Bronchial epithelial cell (primary cell): Measurements from ENCODE around the gene BORCS6. TPM values are rescaled to one million over a fixed set of nuclear protein-coding genes. Genes with fewer than 3 reads are reported as not detected.

ENCODE experiments used
- DNase-seq: peaks from one replicate; pipeline ENCODE4 v3.0.0-alpha.2; 2010; ENCODE audit warnings: low read depth
- FAIRE-seq: peaks from 2 replicates; lab custom pipeline; 2011; peaks lifted over from hg19 to GRCh38; lab: Jason Lieb, UNC
- H3K27me3 ChIP-seq: 2 replicates; pipeline ENCODE4 v1.5.1; 2011; ENCODE audit warnings: low read length; ENCODE audit not compliant: control insufficient read depth, insufficient read depth
- H3K36me3 ChIP-seq: 2 replicates; pipeline ENCODE4 v1.5.1; 2011; ENCODE audit warnings: low read length; ENCODE audit not compliant: control insufficient read depth, insufficient read depth
- H3K4me3 ChIP-seq: 2 replicates; pipeline ENCODE4 v1.5.1; 2011; ENCODE audit warnings: mild to moderate bottlenecking, low read depth, low read length, control low read depth
- CTCF ChIP-seq: IDR thresholded peaks from 2 replicates; pipeline ENCODE4 v1.5.1; 2011; ENCODE audit warnings: mild to moderate bottlenecking, moderate library complexity, low read length, control low read depth, inconsistent platforms; ENCODE audit not compliant: insufficient read depth, severe bottlenecking
- total RNA-seq: library from RNA; depleted of rRNA; stranded (reverse); fragments of >200 nt; gene quantifications from 2 replicates; pipeline ENCODE4 v1.2.1, GENCODE V29; 2014

The BORCS6 gene
- total RNA-seq, 1 donor from 2014 or later = 6.8 TPM

GRCh38 chr17:8212312-8213180, 22.6 kb upstream of the BORCS6 start:
- DNase-seq = no peak
- Histone ChIP-seq H3K4me3 (no peak overlapping the region), H3K27me3 (no peaks in the 10 kb centered on the region), H3K36me3 (no peaks in the 10 kb centered on the region)
- no peak for TF ChIP-seq CTCF
- no peak for FAIRE-seq

DNA sequence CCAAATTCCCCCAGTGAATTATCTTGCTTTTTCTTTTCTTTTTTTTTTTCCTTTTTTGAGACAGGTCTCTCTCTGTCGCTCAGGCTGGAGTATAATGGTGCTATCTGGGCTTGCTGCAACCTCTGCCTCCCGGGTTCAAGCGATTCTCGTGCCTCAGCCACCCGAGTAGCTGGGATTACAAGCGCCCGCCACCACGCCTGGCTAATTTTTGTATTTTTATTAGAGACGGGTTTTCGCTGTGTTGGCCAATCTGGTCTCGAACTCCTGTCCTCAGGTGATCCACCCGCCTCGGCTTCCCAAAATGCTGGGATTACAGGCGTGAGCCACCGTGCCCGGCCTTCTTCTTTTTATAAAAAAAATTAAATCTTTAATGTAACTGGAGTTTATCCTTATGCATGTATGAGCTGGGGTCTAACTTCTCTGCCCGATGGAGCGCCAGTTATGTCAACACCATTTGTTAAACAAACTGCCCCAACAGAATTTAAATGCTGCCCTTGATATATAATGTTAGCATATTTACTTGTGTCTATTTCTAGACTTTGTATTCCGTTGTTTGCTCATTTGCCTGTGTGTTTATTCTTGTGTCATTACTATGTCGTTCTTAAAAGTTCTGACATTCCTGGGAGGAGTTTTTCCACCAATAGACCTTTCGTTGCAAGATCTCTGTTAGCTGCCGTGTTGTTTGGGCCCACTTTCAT, 20.9 kb upstream of the BORCS6 start:
- FAIRE-seq = no peak
- H3K27me3 ChIP-seq = no peaks in the 10 kb centered on the region
- no peaks in the 10 kb centered on the region for H3K36me3 ChIP-seq
- no peak for DNase-seq
- no peak for TF ChIP-seq CTCF
- peak overlapping the region; percentile 72 for H3K4me3 ChIP-seq

DNA sequence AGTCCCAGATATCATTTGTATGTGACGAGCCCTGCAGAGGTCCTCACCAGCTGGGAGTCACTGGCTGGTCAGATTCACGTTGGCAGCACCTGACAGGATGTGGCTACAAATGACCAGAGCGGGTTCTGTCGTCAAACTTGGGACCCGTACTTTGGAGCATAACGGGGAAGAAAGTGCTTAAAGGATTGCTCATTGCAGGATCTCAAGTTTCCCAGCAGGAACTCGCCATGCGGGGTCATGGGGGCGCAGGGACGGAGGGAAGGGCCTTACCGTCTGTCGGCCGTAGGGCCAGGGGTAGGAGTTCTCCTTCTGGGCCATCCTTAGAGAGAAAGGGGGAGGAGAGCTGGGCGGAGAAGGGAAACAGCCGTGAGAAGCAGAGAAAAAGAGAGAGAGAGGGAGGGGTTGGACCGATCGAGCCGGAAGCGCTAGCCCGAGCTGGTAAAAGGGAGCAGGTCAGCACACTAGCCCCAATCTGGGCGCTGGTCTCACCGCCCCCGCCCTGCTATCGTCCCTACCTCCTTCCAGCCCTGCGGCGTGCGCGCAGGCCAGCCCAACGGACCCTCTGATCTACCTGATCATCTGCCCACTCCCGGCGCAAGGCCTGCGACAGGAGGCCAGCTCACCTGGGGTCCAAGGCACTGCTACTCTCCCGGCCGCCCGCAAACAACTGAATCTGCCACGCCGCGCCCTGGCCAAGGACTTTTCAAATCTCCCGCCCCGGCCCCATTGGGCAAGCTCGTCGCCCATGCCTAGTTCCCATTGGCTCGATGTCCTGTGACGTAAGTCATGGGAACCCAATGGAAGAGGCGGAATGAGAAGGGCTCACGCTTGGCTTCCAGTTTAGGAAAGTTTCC, 20.2 kb upstream of the BORCS6 start, which contains the start of gene AURKB:
TSS of gene AURKB (minus strand) at position 669 of the 854 bp plus-strand sequence. CDS start at position 318, 351 bp downstream.
- H3K36me3 ChIP-seq = no peaks in the 10 kb centered on the region
- H3K4me3 ChIP-seq = peak within 1 kb of the TSS; percentile 72
- no peak for TF ChIP-seq CTCF
- FAIRE-seq (no peak), DNase-seq (peak; percentile 92)
- no peaks in the 10 kb centered on the region for H3K27me3 ChIP-seq

GRCh38 chr17:8206536-8206935, 16.6 kb upstream of the BORCS6 start:
- no peak for TF ChIP-seq CTCF
- Histone ChIP-seq H3K27me3 (no peaks in the 10 kb centered on the region), H3K36me3 (peaks cover 2% of the 10 kb centered on the region), H3K4me3 (no peak overlapping the region)
- no peak for FAIRE-seq
- DNase-seq = no peak

GRCh38 chr17:8204761-8205555, 15.0 kb upstream of the BORCS6 start:
- Histone ChIP-seq H3K36me3 (peaks cover 2% of the 10 kb centered on the region), H3K27me3 (no peaks in the 10 kb centered on the region), H3K4me3 (no peak overlapping the region)
- DNase-seq (no peak), FAIRE-seq (no peak)
- TF ChIP-seq CTCF = no peak
